ENCODE data around the gene CHURC1. TPM values are rescaled to one million over a fixed set of nuclear protein-coding genes. Genes with fewer than 3 reads are reported as not detected.
A peak's percentile ranks its signal among the peaks of the same experiment; 100 is the strongest.

The CHURC1 gene
- total RNA-seq, 2 donors from 2014 or later: 56.7 to 63.2 TPM

- Mint-ChIP-seq H3K27ac (no peak overlapping the region), H3K27me3 (ENCODE audit: insufficient read depth) (peaks cover 20% of the 10 kb centered on the region), H3K36me3 (ENCODE audit: low read depth) (no peaks in the 10 kb centered on the region), H3K9me3 (no peaks in the 10 kb centered on the region), H3K4me1 (no peaks in the 10 kb centered on the region), H3K4me3 (no peak overlapping the region)
- H3K9me3 ChIP-seq (ENCODE audit: control insufficient read depth, low read length): no peaks in the 10 kb centered on the region
- H3K27me3 ChIP-seq (ENCODE audit: control insufficient read depth, insufficient read depth, low read length, poor library complexity, severe bottlenecking): peaks cover 24% of the 10 kb centered on the region
- 87 to 96% methylated on average over 4 to 6 of the region's 6 CpGs for WGBS, 2 experiments (ENCODE audit: insufficient coverage in 1 of 2, insufficient read length in 1 of 2)
- H3K4me1 ChIP-seq (ENCODE audit: control insufficient read depth, insufficient read depth, low read length): no peaks in the 10 kb centered on the region
- no peak overlapping the region for H3K9ac ChIP-seq (ENCODE audit: extremely low read depth, low read length, poor library complexity, severe bottlenecking)
- TF ChIP-seq CTCF (conservative IDR thresholded peaks at IDR 0.05): no peak
- DNase-seq: no peak
- no peak overlapping the region for H3K4me3 ChIP-seq (ENCODE audit: low read length)
- no peak overlapping the region for H3K27ac ChIP-seq (ENCODE audit: low read depth, low read length)
- H3K36me3 ChIP-seq (ENCODE audit: control insufficient read depth, insufficient read depth, low read length): no peaks in the 10 kb centered on the region
Observed at GRCh38 chr14:64889352-64889751, 24.9 kb upstream of the CHURC1 start.

- H3K9ac ChIP-seq (ENCODE audit: extremely low read depth, low read length, poor library complexity, severe bottlenecking): no peak overlapping the region
- no peak overlapping the region for H3K27ac Mint-ChIP-seq
- no peaks in the 10 kb centered on the region for H3K36me3 ChIP-seq (ENCODE audit: control insufficient read depth, insufficient read depth, low read length)
- H3K4me3 ChIP-seq (ENCODE audit: low read length): no peak overlapping the region
- no peak for DNase-seq
- peaks cover 10% of the 10 kb centered on the region for H3K27me3 ChIP-seq (ENCODE audit: control insufficient read depth, insufficient read depth, low read length, poor library complexity, severe bottlenecking)
- H3K4me3 Mint-ChIP-seq: no peak overlapping the region
- H3K27ac ChIP-seq (ENCODE audit: low read depth, low read length): no peak overlapping the region
- no peaks in the 10 kb centered on the region for H3K36me3 Mint-ChIP-seq (ENCODE audit: low read depth)
- peaks cover 5% of the 10 kb centered on the region for H3K27me3 Mint-ChIP-seq (ENCODE audit: insufficient read depth)
- no peaks in the 10 kb centered on the region for H3K9me3 Mint-ChIP-seq
- no peak for TF ChIP-seq CTCF (conservative IDR thresholded peaks at IDR 0.05)
- H3K9me3 ChIP-seq (ENCODE audit: control insufficient read depth, low read length): no peaks in the 10 kb centered on the region
- no peaks in the 10 kb centered on the region for H3K4me1 ChIP-seq (ENCODE audit: control insufficient read depth, insufficient read depth, low read length)
- H3K4me1 Mint-ChIP-seq: no peaks in the 10 kb centered on the region
- 81 to 91% methylated on average over 3 to 4 of the region's 4 CpGs for WGBS, 2 experiments (ENCODE audit: insufficient coverage in 1 of 2, insufficient read length in 1 of 2)
Observed at GRCh38 chr14:64891173-64891838, 22.9 kb upstream of the CHURC1 start.

GRCh38 chr14:64891839-64892375 is 22.3 kb upstream of the CHURC1 start:
- Histone ChIP-seq H3K27me3 (ENCODE audit: control insufficient read depth, insufficient read depth, low read length, poor library complexity, severe bottlenecking) (peaks cover 10% of the 10 kb centered on the region), H3K4me1 (ENCODE audit: control insufficient read depth, insufficient read depth, low read length) (no peaks in the 10 kb centered on the region), H3K9ac (ENCODE audit: extremely low read depth, low read length, poor library complexity, severe bottlenecking) (no peak overlapping the region), H3K27ac (ENCODE audit: low read depth, low read length) (no peak overlapping the region), H3K36me3 (ENCODE audit: control insufficient read depth, insufficient read depth, low read length) (no peaks in the 10 kb centered on the region), H3K4me3 (ENCODE audit: low read length) (no peak overlapping the region), H3K9me3 (ENCODE audit: control insufficient read depth, low read length) (no peaks in the 10 kb centered on the region)
- TF ChIP-seq CTCF (conservative IDR thresholded peaks at IDR 0.05): peak; percentile 87
- WGBS, 2 experiments (ENCODE audit: insufficient coverage in 1 of 2, insufficient read length in 1 of 2): 0 to 66% methylated on average over 1 to 2 of the region's 2 CpGs
- H3K36me3 Mint-ChIP-seq (ENCODE audit: low read depth): no peaks in the 10 kb centered on the region
- H3K9me3 Mint-ChIP-seq: no peaks in the 10 kb centered on the region
- H3K4me3 Mint-ChIP-seq: no peak overlapping the region
- H3K27ac Mint-ChIP-seq: no peak overlapping the region
- peak; percentile 55 for DNase-seq
- peaks cover 8% of the 10 kb centered on the region for H3K27me3 Mint-ChIP-seq (ENCODE audit: insufficient read depth)
- H3K4me1 Mint-ChIP-seq: no peaks in the 10 kb centered on the region
